Mesodermal cell (in vitro differentiated cells): ENCODE data around the gene TBC1D8.

ENCODE experiments used
- H3K27ac ChIP-seq: 2 replicates; pipeline ENCODE4 v1.7.0; 2013; ENCODE audit warnings: mild to moderate bottlenecking, low read depth, low read length, moderate library complexity; ENCODE audit not compliant: severe bottlenecking
- H3K36me3 ChIP-seq: 2 replicates; pipeline ENCODE4 v1.7.1; 2013; ENCODE audit warnings: mild to moderate bottlenecking, low read length, moderate library complexity; ENCODE audit not compliant: control insufficient read depth, insufficient read depth
- H3K4me1 ChIP-seq: one replicate; pipeline ENCODE4 v1.7.1; 2013; ENCODE audit warnings: mild to moderate bottlenecking, low read length; ENCODE audit not compliant: insufficient read depth, control insufficient read depth, poor library complexity, severe bottlenecking
- H3K4me3 ChIP-seq: 2 replicates; pipeline ENCODE4 v1.7.0; 2013; ENCODE audit warnings: low read length, control low read depth, mild to moderate bottlenecking; ENCODE audit not compliant: insufficient read depth, poor library complexity, severe bottlenecking; ENCODE audit errors: extremely low read depth
- H3K9me3 ChIP-seq: 2 replicates; pipeline ENCODE4 v1.7.1; 2013; ENCODE audit warnings: mild to moderate bottlenecking, low read length, moderate library complexity; ENCODE audit not compliant: control insufficient read depth
- WGBS, 2 experiments: methylation state at CpG; one replicate each; pipeline ENCODE4 v1.1.5; 2013; ENCODE audit warnings: missing lambda C conversion rate in 2 of 2; ENCODE audit not compliant: insufficient coverage in 2 of 2; 5-methylcytosine and 5-hydroxymethylcytosine counted together

Gene TBC1D8

GRCh38 chr2:101111917-101112771 lies 39.0 kb downstream of the TBC1D8 start:
- peaks cover 6% of the 10 kb centered on the region for H3K4me1 ChIP-seq
- H3K4me3 ChIP-seq, result no peak overlapping the region
- H3K27ac ChIP-seq, result no peak overlapping the region
- H3K9me3 ChIP-seq, result no peaks in the 10 kb centered on the region
- H3K36me3 ChIP-seq, result no peaks in the 10 kb centered on the region
- WGBS, 2 experiments, result 89 to 90% methylated on average over 10 of the region's 10 CpGs

- H3K4me3 ChIP-seq, result no peak overlapping the region
- no peak overlapping the region for H3K27ac ChIP-seq
- H3K36me3 ChIP-seq, result no peaks in the 10 kb centered on the region
- WGBS, 2 experiments, result 96 to 98% methylated on average over 18 of the region's 18 CpGs
- no peaks in the 10 kb centered on the region for H3K9me3 ChIP-seq
- H3K4me1 ChIP-seq, result peaks cover 6% of the 10 kb centered on the region
Observed at GRCh38 chr2:101111262-101111838, 39.8 kb downstream of the TBC1D8 start.

- H3K27ac ChIP-seq, result no peak overlapping the region
- WGBS, 2 experiments, result 85 to 90% methylated on average over 7 to 12 of the region's 14 CpGs
- no peak overlapping the region for H3K4me3 ChIP-seq
- no peaks in the 10 kb centered on the region for H3K9me3 ChIP-seq
- H3K4me1 ChIP-seq, result peaks cover 6% of the 10 kb centered on the region
- H3K36me3 ChIP-seq, result no peaks in the 10 kb centered on the region
Observed at GRCh38 chr2:101109451-101110118, 41.6 kb downstream of the TBC1D8 start.

DNA sequence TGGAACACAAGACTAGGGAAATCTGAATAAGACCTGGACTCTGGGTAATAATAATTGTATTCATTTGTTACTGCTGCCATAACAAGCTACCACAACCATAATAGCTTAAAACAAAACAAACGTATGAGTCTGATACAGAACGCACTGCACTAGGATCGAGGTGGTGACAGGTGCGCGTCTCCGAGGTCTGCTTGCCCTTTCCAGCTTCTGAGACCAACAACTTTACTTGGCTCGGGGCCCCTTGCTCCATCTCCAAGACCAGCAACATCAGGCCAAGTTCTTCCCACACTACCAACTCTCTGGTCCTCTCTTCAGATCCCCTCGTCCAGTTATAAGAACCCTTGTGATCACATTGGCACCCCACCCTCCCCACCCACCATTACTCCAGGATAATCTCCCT lies 42.8 kb downstream of the TBC1D8 start:
- WGBS, 2 experiments, result 88 to 92% methylated on average over 7 to 8 of the region's 8 CpGs
- peaks cover under 1% of the 10 kb centered on the region for H3K4me1 ChIP-seq
- H3K9me3 ChIP-seq, result no peaks in the 10 kb centered on the region
- H3K27ac ChIP-seq, result no peak overlapping the region
- H3K36me3 ChIP-seq, result no peaks in the 10 kb centered on the region
- no peak overlapping the region for H3K4me3 ChIP-seq

DNA sequence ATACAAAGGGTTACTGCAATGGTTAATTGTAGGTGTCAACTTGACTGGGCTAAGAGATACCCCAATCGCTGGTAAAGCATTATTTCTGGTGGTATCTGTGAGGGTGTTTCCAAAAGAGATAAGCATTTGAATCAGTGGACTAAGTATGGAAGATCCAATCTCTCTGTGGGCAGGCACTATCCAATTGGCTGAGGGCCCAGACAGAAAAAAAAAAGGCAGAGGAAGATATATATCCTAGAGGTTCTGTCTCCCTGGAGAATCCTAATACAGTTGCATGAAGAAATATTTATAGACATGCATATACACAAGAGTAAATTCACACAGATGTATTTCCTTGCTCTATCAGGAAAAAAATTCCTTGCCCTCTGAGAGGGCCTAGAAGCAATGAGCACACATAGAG lies 43.9 kb downstream of the TBC1D8 start:
- no peak overlapping the region for H3K4me3 ChIP-seq
- H3K36me3 ChIP-seq, result no peaks in the 10 kb centered on the region
- 67% methylated on average over 1 of the region's 1 CpG for WGBS, 2 experiments
- no peak overlapping the region for H3K27ac ChIP-seq
- no peaks in the 10 kb centered on the region for H3K4me1 ChIP-seq
- H3K9me3 ChIP-seq, result no peaks in the 10 kb centered on the region

DNA sequence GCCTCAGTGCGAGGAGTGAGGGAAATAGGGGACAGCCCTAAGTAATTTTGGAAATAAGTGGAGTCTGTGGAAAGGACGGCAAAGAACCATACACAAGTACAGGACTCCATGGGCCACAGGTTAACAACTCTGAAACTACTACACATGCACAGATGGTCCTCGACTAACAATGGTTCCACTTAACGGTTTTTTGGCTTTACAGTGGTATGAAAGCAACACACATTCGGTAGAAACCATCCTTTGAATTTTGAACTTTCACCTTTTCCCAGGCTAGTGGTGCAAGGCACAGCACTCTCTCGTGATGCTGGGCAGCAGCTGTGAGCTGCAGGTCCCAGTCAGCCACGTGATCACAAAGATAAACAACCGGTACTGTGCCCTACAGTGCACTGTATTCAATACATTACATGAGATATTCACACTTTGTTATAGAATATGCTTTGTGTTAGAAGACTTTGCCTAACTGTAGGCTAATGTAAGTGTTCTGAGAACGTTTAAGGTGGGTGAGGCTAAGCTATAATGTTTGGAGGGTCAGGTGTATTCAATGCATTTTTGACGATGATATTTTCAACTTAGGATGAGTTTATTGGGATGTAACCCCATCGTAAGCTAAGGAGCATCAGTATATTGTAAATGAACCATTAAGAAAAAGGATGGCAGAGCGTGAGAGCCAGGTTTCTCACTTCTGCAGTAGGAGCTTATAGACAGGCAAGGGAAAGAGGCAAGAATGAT lies 44.6 kb downstream of the TBC1D8 start:
- H3K9me3 ChIP-seq, result no peaks in the 10 kb centered on the region
- 82 to 86% methylated on average over 8 to 9 of the region's 12 CpGs for WGBS, 2 experiments

DNA sequence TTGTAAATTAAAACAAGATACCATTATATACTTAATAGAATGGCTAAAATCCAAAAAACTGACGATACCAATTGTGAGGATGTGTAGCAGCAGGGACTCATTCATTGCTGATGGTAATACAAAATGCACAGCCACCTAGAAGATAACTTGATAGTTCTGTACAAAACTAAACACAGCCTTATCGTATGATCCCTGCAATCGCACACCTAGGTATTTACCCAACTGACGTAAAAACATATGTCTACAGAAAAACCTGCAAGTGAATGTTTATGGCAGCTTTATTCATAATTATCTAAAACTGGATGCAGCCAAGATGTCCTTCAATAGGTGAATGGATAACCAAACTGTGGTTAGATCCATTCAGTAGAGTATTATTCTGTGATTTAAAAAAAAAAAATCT lies 45.5 kb downstream of the TBC1D8 start:
- Histone ChIP-seq H3K4me3 (no peak overlapping the region), H3K9me3 (no peaks in the 10 kb centered on the region), H3K27ac (no peak overlapping the region), H3K4me1 (no peaks in the 10 kb centered on the region), H3K36me3 (no peaks in the 10 kb centered on the region)
- WGBS, 2 experiments, result 90% methylated on average over 2 of the region's 4 CpGs; no CpG with 5 or more reads in 1 of the 2 experiments

More for the DNA sequence above, 44.6 kb downstream of the TBC1D8 start:
- no peak overlapping the region for H3K4me3 ChIP-seq
- H3K36me3 ChIP-seq, result no peaks in the 10 kb centered on the region
- no peak overlapping the region for H3K27ac ChIP-seq
- no peaks in the 10 kb centered on the region for H3K4me1 ChIP-seq

DNA sequence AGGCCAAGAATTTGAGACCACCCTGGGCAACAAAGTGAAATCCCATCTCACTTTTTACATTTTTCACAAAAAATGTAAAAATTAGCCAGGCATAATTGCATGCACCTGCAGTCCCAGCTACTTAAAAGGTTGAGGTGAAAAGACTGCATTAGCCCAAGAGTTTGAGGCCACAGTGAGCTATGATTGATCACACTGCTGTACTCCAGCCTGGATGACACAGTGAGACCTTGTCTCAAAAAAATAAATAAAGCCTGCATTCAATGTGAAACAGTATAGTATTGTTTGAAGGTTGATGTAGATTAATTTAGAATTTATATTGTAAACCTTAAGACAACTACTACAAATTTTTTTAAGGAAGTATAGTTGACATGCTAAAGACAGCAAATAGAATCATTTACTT lies 53.5 kb downstream of the TBC1D8 start:
- H3K27ac ChIP-seq, result no peak overlapping the region
- H3K4me3 ChIP-seq, result no peak overlapping the region
- no peaks in the 10 kb centered on the region for H3K4me1 ChIP-seq

DNA sequence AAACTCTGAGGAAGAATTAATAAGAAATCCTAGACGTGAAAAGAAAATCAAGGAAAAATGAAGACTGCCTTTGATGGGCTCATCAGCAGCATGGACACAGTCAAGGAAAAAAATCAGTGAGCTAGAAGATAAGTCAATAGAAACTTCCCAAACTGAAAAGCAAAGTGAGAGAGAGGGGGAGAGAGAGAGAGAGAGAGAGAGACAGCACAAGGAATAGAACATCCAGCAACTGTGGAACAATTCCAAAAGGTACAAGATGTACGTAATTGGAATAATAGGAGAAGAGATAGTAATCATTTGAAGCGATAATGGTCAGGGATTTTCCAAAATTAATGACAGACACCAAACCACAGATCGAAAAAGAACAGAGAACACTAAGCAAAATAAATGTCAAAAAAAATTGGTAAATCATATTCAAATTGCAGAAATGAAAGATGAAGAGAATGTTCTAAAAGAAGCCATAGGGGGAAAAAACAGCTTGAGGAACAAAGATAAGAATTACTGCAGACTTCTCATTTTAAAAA lies 54.5 kb downstream of the TBC1D8 start:
- Histone ChIP-seq H3K4me1 (no peaks in the 10 kb centered on the region), H3K4me3 (no peak overlapping the region), H3K36me3 (no peaks in the 10 kb centered on the region), H3K27ac (no peak overlapping the region), H3K9me3 (no peaks in the 10 kb centered on the region)
- WGBS, 2 experiments, result 92 to 100% methylated on average over 1 to 2 of the region's 4 CpGs

More for the DNA sequence above, 53.5 kb downstream of the TBC1D8 start:
- Histone ChIP-seq H3K36me3 (no peaks in the 10 kb centered on the region), H3K9me3 (no peaks in the 10 kb centered on the region)

DNA sequence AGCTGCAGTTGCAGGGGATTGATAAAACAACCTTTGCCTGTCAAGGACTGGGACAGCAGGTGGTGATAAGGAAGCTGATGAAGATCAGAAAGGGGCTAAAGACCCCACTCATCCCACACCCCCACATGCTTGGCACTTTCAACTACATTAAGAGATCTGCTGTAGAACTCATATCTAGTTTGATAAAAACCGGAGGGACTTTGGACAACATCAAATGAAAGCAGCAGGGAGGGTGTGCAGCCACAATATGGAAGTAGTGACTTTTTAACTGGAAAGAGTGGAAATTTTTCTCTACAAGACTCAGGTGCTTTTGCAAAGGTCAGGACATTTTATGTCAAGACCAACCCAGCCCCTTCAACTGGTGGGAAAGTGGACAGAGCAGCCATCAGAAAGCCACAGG lies 56.8 kb downstream of the TBC1D8 start:
- Histone ChIP-seq H3K9me3 (no peaks in the 10 kb centered on the region), H3K27ac (no peak overlapping the region), H3K4me1 (no peaks in the 10 kb centered on the region), H3K4me3 (no peak overlapping the region), H3K36me3 (no peaks in the 10 kb centered on the region)
- WGBS, 2 experiments, result 88% methylated on average over 1 of the region's 1 CpG; no CpG with 5 or more reads in 1 of the 2 experiments
